Esophagus squamous epithelium (tissue), 4 donors: ENCODE measurements around the gene KRTAP2-2.

Experiments used
- CTCF ChIP-seq, 6 experiments: fragments of 450-650 bp in 4 of 6; fragments of 200-600 bp in 2 of 6; sonication (generic) in 2 of 6; IDR thresholded peaks; one replicate each; pipeline ENCODE4 v1.5.1; 2016 to 2019; ENCODE audit warnings: antibody characterized with exemption in 6 of 6, mild to moderate bottlenecking in 4 of 6, moderate library complexity in 4 of 6
- POLR2A ChIP-seq, 4 donors: fragments of 450-650 bp; IDR thresholded peaks; one replicate each; pipeline ENCODE4 v1.6.1; 2017; ENCODE audit warnings: antibody characterized with exemption in 4 of 4, mild to moderate bottlenecking in 4 of 4, moderate library complexity in 3 of 4

DNA sequence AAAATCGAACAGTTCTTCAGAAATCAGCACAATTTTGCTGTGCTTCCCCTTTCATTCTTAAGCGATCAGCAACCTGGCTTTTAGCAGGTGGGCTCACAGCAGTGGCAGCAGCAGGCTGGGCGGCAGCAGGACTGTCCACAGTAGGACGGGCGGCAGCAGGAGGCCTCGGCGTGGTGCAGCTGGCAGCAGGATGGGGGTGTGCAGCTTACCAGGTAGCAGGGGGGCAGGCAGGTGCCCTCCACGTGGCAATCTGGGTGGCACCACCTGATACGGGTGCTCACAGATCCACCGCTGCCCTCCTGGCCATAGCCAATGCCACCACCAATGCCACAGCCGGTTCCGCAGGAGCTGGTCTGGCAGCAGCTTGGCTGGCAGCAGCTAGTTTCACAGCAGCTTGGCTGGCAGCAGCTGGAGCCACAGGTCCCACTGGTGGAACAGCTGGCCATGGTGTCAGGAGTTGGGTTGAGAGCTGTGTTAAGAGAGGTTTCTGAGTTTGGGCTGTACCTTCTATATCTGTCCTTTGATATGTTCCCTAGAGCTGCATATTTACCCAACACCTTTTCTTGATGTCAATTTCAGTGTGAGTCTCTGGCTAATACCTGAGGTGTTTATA is 25.3 kb downstream of the KRTAP2-2 start, which contains the start of gene KRTAP1-4:
- TF ChIP-seq CTCF (IDR thresholded peaks at IDR 0.05) (no peak), POLR2A (IDR thresholded peaks at IDR 0.05) (no peak)
